HG02588 (cell line): ENCODE results near the gene BIRC5.
"Not testable (repeated sequence)": the region's sequence is repeated elsewhere in the genome, so short reads cannot be mapped to it uniquely, and the experiment has no call there.

Experiments
- ATAC-seq: cut with Tn5 transposase; IDR thresholded peaks from one replicate; pipeline ENCODE4 v1.9.1; 2021; ENCODE audit warnings: mild to moderate bottlenecking, moderate library complexity; ENCODE audit not compliant: unreplicated experiment

BIRC5 gene

DNA sequence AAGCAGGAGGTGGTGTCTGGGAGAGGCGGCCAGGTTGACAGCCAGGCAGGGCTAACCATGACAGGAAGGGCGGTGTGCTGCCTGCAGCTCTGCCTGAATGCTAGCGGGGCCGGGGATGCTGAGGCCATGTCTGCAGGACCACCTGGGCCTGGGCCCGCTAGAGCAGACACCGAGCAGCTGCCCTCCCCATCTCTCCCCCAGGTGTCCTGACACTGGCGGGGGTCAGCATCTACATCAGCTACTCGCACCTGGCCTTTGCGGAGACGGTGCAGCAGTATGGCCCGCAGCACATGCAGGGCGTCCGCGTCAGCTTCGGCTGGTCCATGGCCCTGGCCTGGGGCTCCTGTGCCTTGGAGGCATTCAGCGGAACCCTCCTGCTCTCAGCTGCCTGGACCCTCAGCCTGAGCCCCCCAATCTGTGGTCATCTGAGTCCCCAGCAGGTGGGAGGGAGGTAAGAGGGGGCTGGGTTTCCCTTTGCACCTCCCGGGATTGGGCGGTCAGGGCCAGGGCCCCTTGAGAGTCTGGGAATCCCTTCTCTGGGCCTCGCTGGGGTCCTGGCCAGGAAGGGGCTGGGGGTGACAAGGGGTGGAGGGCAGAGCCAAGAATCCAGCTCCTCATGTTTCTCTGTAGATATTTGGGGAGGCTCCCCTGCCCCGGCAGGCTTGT, 24.9 kb downstream of the BIRC5 start:
- ATAC-seq, result no peak

- no peak for ATAC-seq
Observed at GRCh38 chr17:78239489-78239931, 25.5 kb downstream of the BIRC5 start.

DNA sequence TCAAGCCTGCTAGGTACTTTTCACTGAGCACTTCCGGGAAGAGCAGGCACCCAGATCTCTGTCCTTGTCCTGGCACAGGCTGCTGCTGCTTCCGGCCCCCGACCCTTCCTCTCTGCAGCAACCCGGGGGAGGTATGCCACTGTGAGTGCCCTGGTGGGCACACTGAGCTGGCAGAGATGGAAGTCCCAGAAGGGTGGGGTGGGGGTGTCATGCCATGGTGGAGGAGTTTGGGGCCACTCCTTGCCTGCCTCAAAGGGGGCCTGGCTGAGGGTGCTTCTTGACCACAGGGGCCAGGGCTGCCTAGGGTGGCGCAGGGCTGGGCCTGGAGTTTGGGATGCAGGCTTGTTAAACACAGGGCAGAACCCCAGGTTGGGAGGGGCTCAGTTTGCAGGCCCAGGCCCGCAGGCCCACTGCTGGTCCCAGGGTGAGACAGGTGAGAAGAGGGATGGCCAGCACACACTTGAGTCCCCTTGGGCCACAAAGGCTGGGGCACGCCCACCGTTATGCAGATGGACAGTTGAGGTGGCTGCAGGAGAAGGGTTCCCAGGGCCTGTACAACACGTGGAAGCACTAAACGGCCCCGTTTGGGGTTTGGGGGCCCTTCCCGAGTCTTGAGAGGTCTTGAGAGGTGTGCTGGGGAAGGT, 26.1 kb downstream of the BIRC5 start:
- no peak for ATAC-seq

DNA sequence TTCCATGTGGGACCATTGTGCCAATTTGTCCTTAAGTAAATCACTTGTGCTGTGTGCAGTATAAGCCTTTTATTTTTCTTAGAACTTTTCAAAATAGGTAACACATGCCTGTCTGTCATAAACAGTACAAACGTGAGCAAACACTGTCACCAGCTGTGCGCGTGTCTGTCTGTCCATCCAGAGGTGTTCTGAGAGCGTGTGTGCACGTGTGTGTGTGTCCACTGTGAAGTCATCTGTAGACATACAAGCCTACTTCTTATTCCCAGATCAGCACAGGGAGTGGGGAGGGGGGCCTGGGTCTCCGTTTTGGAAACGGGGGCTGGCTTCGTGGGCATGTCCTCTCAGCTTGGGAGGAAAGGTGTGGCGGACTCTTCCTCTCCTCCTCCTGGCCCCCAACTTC, 26.8 kb downstream of the BIRC5 start:
- ATAC-seq, result no peak

- ATAC-seq, result no peak
Observed at GRCh38 chr17:78241277-78242023, 27.4 kb downstream of the BIRC5 start.

GRCh38 chr17:78242024-78242742, 28.1 kb downstream of the BIRC5 start:
- ATAC-seq, result no peak

DNA sequence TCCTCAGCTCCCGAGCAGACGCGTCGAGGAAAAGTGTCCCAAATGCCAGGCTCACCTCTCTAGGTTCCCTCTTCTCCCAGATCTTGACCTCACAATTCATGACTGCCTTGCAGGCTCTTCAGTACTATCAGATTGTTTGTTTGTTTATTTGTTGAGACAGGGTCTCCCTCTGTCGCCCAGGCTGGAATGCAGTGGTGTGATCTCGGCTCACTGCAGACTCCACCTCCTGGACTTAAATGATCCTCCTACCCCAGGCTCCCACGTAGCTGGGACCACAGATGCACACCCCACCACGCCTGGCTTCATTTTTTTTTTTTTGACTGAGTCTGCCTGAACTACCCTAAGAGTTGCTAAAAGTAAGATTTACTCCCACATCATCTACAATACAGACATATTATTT, 33.3 kb downstream of the BIRC5 start:
- no peak for ATAC-seq

DNA sequence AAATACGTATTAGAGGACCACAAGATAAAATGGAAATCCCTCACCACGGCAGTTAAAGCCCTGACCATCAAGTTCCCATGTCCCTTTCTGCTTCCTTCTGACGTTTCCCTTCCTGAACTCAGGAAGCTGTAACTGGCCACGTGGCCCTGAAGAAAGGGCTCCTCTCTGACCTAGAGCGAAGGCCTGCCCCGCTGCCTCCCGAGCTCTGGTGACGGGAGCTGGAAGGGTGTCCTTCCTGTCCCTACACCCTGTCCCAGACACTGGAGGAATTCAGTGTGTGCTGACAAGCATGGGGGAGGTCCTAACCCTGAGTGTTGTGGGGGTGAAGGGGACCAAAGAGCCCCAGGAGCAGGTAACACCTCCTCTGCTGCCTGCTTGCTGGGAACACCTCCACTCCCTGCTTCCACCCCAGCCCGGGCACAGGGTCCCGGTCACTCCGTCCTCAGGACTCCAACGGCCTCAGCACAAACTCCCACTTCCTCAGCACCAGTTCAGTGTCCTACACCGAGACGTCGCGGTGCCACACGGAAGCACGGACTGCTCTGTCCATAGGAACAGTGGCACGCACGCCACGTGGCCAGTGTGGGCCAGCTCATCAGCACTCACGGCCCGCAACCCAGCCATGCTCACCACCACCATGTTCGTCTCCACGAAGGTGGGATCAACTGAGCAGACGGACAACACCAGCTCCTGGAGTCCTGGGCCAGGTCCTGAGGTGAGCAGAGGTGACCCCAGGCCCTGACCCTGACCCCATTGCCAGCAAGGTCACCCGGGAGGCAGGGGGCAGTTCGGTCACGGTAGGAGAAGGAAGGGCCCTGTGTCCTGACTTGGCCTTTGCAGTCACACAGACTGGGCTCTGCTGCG, 34.2 kb downstream of the BIRC5 start:
- ATAC-seq, result no peak

- ATAC-seq, result no peak
Observed at GRCh38 chr17:78249074-78249817, 35.2 kb downstream of the BIRC5 start.

DNA sequence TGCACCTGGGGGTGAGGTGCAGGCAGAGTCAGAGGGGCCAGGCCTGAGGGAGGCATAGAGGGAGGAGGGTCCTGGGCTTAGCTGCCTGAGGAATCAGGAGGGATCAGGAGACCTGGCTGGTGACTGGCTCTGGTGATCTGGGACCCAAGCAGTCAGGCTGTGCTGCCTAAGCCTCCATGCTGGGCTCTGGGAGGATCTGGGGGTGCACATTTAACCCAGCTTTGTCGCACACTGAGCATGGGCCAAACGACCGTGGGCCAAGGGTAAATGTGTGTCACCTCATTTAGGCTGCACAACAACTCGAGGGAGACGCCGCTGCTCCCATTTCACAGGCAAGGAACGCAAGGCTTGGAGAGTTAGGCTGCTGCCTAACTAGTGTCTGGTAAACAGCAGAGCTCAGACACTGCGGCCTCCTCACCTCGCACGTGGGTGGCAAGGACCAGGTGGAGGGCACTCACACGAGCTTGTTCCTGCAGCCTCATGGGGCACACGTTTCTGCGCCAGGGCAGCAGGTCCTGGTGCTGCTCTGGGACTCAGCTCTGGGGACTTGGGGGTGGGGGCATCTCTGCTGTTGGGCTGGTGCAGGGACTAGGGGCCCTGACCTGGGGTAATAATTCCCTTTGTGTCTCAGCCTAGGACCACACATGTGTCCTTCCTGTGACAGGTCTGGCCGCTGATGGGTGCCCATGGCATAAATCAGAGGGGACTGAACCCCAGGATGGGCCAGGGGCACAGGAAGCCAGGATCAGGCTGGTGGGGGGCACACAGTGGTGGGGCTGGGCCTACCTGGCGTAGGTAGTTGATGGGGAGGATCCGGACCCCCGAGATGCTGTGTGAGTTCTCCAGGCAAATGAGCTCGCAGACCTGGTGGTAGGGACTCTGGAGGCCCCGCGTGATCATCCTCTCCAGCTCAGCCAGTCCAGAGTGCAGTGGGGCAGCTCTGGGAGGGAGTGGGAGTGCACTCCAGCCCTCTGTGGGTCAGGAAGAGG, 36.1 kb downstream of the BIRC5 start:
- no peak for ATAC-seq

GRCh38 chr17:78250891-78251772, 37.1 kb downstream of the BIRC5 start:
- ATAC-seq, result peak; percentile 49

DNA sequence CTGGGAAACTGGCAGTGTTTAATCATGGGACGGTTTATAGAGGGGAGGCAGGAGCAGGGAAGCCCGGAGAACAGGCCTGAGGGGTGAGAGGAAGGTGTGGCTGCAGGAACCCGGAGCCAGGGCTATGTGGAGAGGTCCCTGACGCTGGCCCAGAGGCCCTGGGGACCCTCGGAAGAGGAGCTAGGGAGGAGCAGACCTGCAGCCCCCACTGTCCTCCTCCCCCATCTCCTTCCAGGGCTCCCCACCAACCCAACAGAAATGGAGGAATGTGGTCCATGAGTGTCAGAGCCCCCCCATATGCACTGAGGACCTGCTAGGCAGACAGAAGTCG, 37.7 kb downstream of the BIRC5 start:
- ATAC-seq, result no peak

DNA sequence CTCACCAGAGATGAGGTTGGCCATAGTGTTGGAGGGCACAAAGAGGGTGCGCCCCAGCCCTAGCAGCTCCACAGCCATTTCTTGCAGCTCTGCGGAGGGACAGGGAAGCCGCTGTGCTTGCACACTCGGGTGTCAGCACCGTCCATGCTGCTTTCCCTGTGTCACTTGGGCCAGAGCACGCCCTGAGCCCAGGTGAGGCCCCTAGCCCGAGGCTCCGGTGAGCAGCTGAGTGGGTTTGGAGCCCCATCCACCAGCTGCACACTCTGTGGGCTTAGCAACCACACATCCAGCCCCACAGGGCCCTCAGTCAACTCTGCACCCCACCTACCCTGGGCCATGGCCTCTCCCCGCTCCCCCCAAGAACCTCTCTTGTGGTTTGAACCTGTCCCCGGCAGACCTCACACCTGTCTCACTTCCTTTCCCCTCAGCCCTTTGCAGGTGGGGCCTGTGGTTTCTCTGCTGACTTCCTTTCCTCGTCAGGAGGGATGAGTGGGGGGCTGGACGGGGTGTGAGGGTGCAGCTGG, 38.1 kb downstream of the BIRC5 start:
- no peak for ATAC-seq

GRCh38 chr17:78252701-78253635, 38.9 kb downstream of the BIRC5 start:
- ATAC-seq, result no peak

GRCh38 chr17:78253636-78253945, 39.5 kb downstream of the BIRC5 start:
- not testable (repeated sequence) for ATAC-seq

GRCh38 chr17:78253946-78254672, 40.1 kb downstream of the BIRC5 start:
- ATAC-seq, result peak; percentile 40
